Heart left ventricle (tissue), 16 donors: ENCODE data around the gene DYNLT1. TPM values are rescaled to one million over a fixed set of nuclear protein-coding genes. Genes with fewer than 3 reads are reported as not detected.

Experiments
- ATAC-seq, 4 donors: fragments of 200-7000 bp; cut with Tn5 transposase; one replicate each; pipeline ENCODE4 v1.9.1; 2020 to 2022; ENCODE audit warnings: moderate library complexity in 4 of 4, mild to moderate bottlenecking in 3 of 4, moderate number of reproducible peaks in 1 of 4
- DNase-seq, 5 donors: peaks; one replicate each; pipeline ENCODE4 v3.0.0-alpha.2; 2020
- H3K27ac ChIP-seq, 12 donors: fragments of 200-600 bp; sonication (generic) in 4 of 12; one replicate each; pipeline versions ENCODE4 v1.5.0 to v1.8.0; 2016 to 2022; ENCODE audit warnings: mild to moderate bottlenecking in 2 of 12
- H3K27me3 ChIP-seq, 9 donors: fragments of 200-600 bp; sonication (generic) in 2 of 9; one replicate each; pipeline versions ENCODE4 v1.5.1 to v1.8.0; 2016 to 2022; ENCODE audit warnings: mild to moderate bottlenecking in 3 of 9
- H3K36me3 ChIP-seq, 9 donors: fragments of 200-600 bp; sonication (generic) in 2 of 9; one replicate each; pipeline versions ENCODE4 v1.5.0 to v1.8.0; 2018 to 2022; ENCODE audit warnings: mild to moderate bottlenecking in 2 of 9
- H3K4me1 ChIP-seq, 12 donors: fragments of 200-600 bp; sonication (generic) in 4 of 12; one replicate each; pipeline versions ENCODE4 v1.5.0 to v1.8.0; 2016 to 2022; ENCODE audit warnings: mild to moderate bottlenecking in 3 of 12
- H3K4me3 ChIP-seq, 12 donors: fragments of 200-600 bp; sonication (generic) in 4 of 12; one replicate each; pipeline versions ENCODE4 v1.5.0 to v1.8.0; 2017 to 2022; ENCODE audit warnings: mild to moderate bottlenecking in 9 of 12, moderate library complexity in 4 of 12
- H3K9me3 ChIP-seq, 12 donors: fragments of 200-600 bp; sonication (generic) in 4 of 12; one replicate each; pipeline versions ENCODE4 v1.5.0 to v1.8.0; 2016 to 2022; ENCODE audit warnings: mild to moderate bottlenecking in 1 of 12
- CTCF ChIP-seq, 12 donors: fragments of 200-600 bp; sonication (generic) in 4 of 12; IDR thresholded peaks; one replicate each; pipeline versions ENCODE4 v1.5.0 to v1.8.0; 2018 to 2022; ENCODE audit warnings: antibody characterized with exemption in 12 of 12, mild to moderate bottlenecking in 5 of 12
- POLR2A ChIP-seq, 2 donors: fragments of 450-650 bp; IDR thresholded peaks; one replicate each; pipeline ENCODE4 v1.6.1; 2017; ENCODE audit warnings: antibody characterized with exemption in 2 of 2, mild to moderate bottlenecking in 2 of 2, moderate library complexity in 2 of 2
- WGBS, 4 donors: extraction: QIAGEN DNeasy Blood & Tissue Kit in 2 of 4; methylation state at CpG; one replicate each; pipeline versions ENCODE4 v1.1.5 to v1.1.7; 2013 to 2018; 5-methylcytosine and 5-hydroxymethylcytosine counted together
- intact Hi-C, 10 donors: fragments of 100-400 bp; cut with DNase I; formaldehyde crosslinking; loops; one replicate each; pipeline versions ENCODE4 v1.11.1 to v1.14.2; 2022
- long read RNA-seq, 3 donors: library from polyadenylated mRNA; unstranded; transcript quantifications; one replicate each; pipeline ENCODE4 v2.0.0, GENCODE V29; 2020 to 2021
- polyA plus RNA-seq, 2 donors: library from polyadenylated mRNA; stranded (reverse); fragments of 200-250 nt; gene quantifications; one replicate each; pipeline ENCODE4 v1.2.3, GENCODE V29; 2013
- total RNA-seq, 9 donors: library from RNA; depleted of rRNA in 2 of 9; stranded (reverse); fragments of >200 nt in 2 of 9; fragmentation: NEBNext Ultra II Directional in 3 of 9; extraction: Animal tissue kit (Norgen Biotek cat#: 25700) in 3 of 9; gene quantifications; one replicate each; pipeline versions ENCODE4 v1.1.0 to v1.2.4, GENCODE V29; 2016 to 2023
- donor health status: ischemic (EF 13 %, LVEDD 7.1; RV severe dilation, severe dysfunction).
- donor health status: healthy with polysubstance abuse.
- donor health status: DM: no; HTN: yes; CAD: no.
- donor health status: DM: no; HTN: no; CAD: no.
- donor health status: ischemic (EF 25% LVEDD 6.9; RV normal size, moderate dysfunction).
- donor health status: ischemic (EF 25% LVEDD 5.7; RV mildly dilated, moderate dysfunction).
- donor health status: healthy.
- donor health status: DM: yes; HTN: yes; CAD: no.
- donor health status: ischemic (EF 35%, LVEDD 5.7; RV mildly dilated, moderate dysfunction).
- donor health status: nonischemic (EF 11% LVEDD 7.7; RV severe dilation, severe dysfunction).
- donor health status: DM: yes; HTN: yes; CAD: no.
- donor health status: PGD.
- donor health status: ischemic (EF 29% LVEDD 5.4; RV normal size, mild dysfunction).
- donor health status: nonischemic (EF 23%, LVEDD 6.1; RV moderate dilation, normal function).

Gene DYNLT1
- total RNA-seq (100 to 1,000 TPM in 7 of 9 donors, 10 to 100 TPM in 2; 68.4 to 177 (median 121) TPM), polyA plus RNA-seq (100 to 1,000 TPM; 159 to 177 TPM)
- long read RNA-seq, donor 1, transcript DYNLT1-203 (5 exons, 726 nt) = major isoform, 56 of 63 reads
- long read RNA-seq, donor 1, partial matches to known transcripts = 3 of 63 reads
- long read RNA-seq, donor 1, other reads (novel, unspliced or antisense) = 4 of 63 reads
- long read RNA-seq, donor 2, transcript DYNLT1-203 (5 exons, 726 nt) = major isoform, 34 of 40 reads
- long read RNA-seq, donor 2, partial matches to known transcripts = 1 of 40 reads
- long read RNA-seq, donor 2, other reads (novel, unspliced or antisense) = 5 of 40 reads
- long read RNA-seq, donor 3, transcript DYNLT1-203 (5 exons, 726 nt) = major isoform, 65 of 69 reads
- long read RNA-seq, donor 3, partial matches to known transcripts = 0 of 69 reads
- long read RNA-seq, donor 3, other reads (novel, unspliced or antisense) = 4 of 69 reads

GRCh38 chr6:158644231-158645063 is at the start of gene DYNLT1:
TSS of gene DYNLT1 (minus strand) at chr6:158644743. CDS start at chr6:158644708, 35 bp downstream.
- Histone ChIP-seq H3K4me3 (peak within 1 kb of the TSS; percentile 72 to 99 (median 92)), H3K4me1 (peaks cover 8 to 61% (median 39%) of the 10 kb centered on the region in 12 donors), H3K27ac (peak within 1 kb of the TSS; percentile 94 to 100 (median 98)), H3K36me3 (peaks cover 0 to 16% (median 6%) of the 10 kb centered on the region in 9 donors), H3K9me3 (no peaks in the 10 kb centered on the region), H3K27me3 (no peaks in the 10 kb centered on the region)
- intact Hi-C loops = loop anchor here in 3 of 10 donors (5.0 to 10.0 kb wide), 2 partner anchors 48 to 170 kb away; partner anchors contain the start of gene EZR (in 1 of the 3)
- WGBS, 4 donors = 0 to 1% (median 1%) methylated on average over 24 to 81 of the region's 81 CpGs
- DNase-seq (peak; percentile 93 to 97 (median 96)), ATAC-seq (peak; percentile 94 to 96 (median 96))
- TF ChIP-seq CTCF (IDR thresholded peaks at IDR 0.05) (peak in 1 of 12 donors; percentile 13), POLR2A (IDR thresholded peaks at IDR 0.05) (peak; percentile 86 to 96)

GRCh38 chr6:158688860-158689259 is 44.3 kb upstream of the DYNLT1 start:
- ATAC-seq (no peak), DNase-seq (no peak)
- intact Hi-C loops = loop anchor here in 6 of 10 donors (5.0 to 10.0 kb wide), 4 partner anchors 54 to 467 kb away; no protein-coding TSS in a partner anchor
- H3K9me3 ChIP-seq = no peaks in the 10 kb centered on the region
- 67 to 80% (median 70%) methylated on average over 1 of the region's 1 CpG for WGBS, 4 donors
- no peaks in the 10 kb centered on the region for H3K36me3 ChIP-seq
- H3K27me3 ChIP-seq = no peaks in the 10 kb centered on the region
- no peak overlapping the region for H3K27ac ChIP-seq
- no peak for TF ChIP-seq POLR2A (IDR thresholded peaks at IDR 0.05)
- no peak for TF ChIP-seq CTCF (IDR thresholded peaks at IDR 0.05)
- peaks cover 0 to 24% (median 0%) of the 10 kb centered on the region in 12 donors for H3K4me1 ChIP-seq
- no peak overlapping the region for H3K4me3 ChIP-seq

- intact Hi-C loops = loop anchor here in 6 of 10 donors (5.0 to 10.0 kb wide), 4 partner anchors 53 to 465 kb away; no protein-coding TSS in a partner anchor
- 66 to 81% (median 76%) methylated on average over 4 of the region's 4 CpGs for WGBS, 4 donors
- peaks cover 0 to 24% (median 0%) of the 10 kb centered on the region in 12 donors for H3K4me1 ChIP-seq
- peak in 1 of 4 donors; percentile 39 for ATAC-seq
- no peak for TF ChIP-seq CTCF (IDR thresholded peaks at IDR 0.05)
- no peak for TF ChIP-seq POLR2A (IDR thresholded peaks at IDR 0.05)
- H3K4me3 ChIP-seq = no peak overlapping the region
- no peak for DNase-seq
- no peaks in the 10 kb centered on the region for H3K27me3 ChIP-seq
- no peaks in the 10 kb centered on the region for H3K9me3 ChIP-seq
- H3K27ac ChIP-seq = peak overlapping the region in 2 of 12 donors; percentile 41 to 75
- peaks cover 0 to 3% (median 0%) of the 10 kb centered on the region in 9 donors for H3K36me3 ChIP-seq
Measured at GRCh38 chr6:158687506-158687905, 43.0 kb upstream of the DYNLT1 start.
